ENCODE data around the gene GRIN2B. TPM values are rescaled to one million over a fixed set of nuclear protein-coding genes. Genes with fewer than 3 reads are reported as not detected.

Gene GRIN2B
- total and polyA plus RNA-seq, 9 donors = 0.01 to 0.97 (median 0.16) TPM

- Histone ChIP-seq H3K27me3 (ENCODE audit: control insufficient read depth, insufficient read depth, low read length) (peaks cover 55% of the 10 kb centered on the region), H3K27ac (ENCODE audit: low read length) (no peak overlapping the region), H3K4me3 (ENCODE audit: low read length) (peak overlapping the region; percentile 20), H3K36me3 (ENCODE audit: control insufficient read depth, insufficient read depth, low read length) (no peaks in the 10 kb centered on the region), H3K4me1 (ENCODE audit: control insufficient read depth, insufficient read depth, low read length) (peaks cover 9% of the 10 kb centered on the region), H3K9me3 (replicated peaks; ENCODE audit: control insufficient read depth, low read depth, low read length) (no peaks in the 10 kb centered on the region)
- under 1% methylated on average over 34 of the region's 53 CpGs for WGBS (ENCODE audit: insufficient coverage)
- DNase-seq = peak; percentile 22
These were observed 685 bp downstream of the GRIN2B start for GRCh38 chr12:13980538-13981295.

DNA sequence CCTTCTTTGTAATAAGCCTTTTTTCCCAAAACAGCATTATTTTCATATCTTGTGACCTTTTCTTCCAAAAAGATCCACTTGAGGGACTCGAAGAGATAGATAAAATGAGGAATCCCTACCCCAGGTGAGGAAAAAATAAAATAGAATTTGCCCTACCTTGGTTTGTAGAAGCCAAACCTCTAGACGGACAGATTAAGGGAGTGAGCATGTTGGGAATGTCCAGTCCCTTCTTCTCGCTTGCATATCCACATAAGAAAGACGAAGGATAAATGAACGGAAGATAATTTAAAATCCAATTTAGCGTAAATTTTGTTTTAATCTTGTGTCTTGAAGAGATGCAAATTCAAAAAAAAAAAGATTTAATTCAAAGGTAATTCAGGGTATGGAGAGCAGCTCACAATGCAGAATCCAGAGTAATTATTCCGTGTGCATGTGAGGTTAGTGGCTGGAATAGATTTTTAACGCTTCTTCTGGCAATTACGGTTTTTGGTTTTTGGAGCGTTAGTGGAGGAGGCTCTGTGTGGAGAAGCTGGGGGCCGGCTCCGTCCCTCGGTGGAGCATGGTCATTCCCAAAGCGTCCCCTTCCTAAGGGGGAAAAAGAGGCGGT lies 1.5 kb downstream of the GRIN2B start:
- Histone ChIP-seq H3K4me3 (ENCODE audit: low read length) (peak overlapping the region; percentile 20), H3K27me3 (ENCODE audit: control insufficient read depth, insufficient read depth, low read length) (peaks cover 55% of the 10 kb centered on the region), H3K27ac (ENCODE audit: low read length) (no peak overlapping the region), H3K9me3 (replicated peaks; ENCODE audit: control insufficient read depth, low read depth, low read length) (no peaks in the 10 kb centered on the region), H3K36me3 (ENCODE audit: control insufficient read depth, insufficient read depth, low read length) (no peaks in the 10 kb centered on the region), H3K4me1 (ENCODE audit: control insufficient read depth, insufficient read depth, low read length) (peaks cover 9% of the 10 kb centered on the region)
- DNase-seq = no peak
- 22% methylated on average over 10 of the region's 15 CpGs for WGBS (ENCODE audit: insufficient coverage)

GRCh38 chr12:13978876-13979275 lies 2.5 kb downstream of the GRIN2B start:
- H3K9me3 ChIP-seq (replicated peaks; ENCODE audit: control insufficient read depth, low read depth, low read length) = no peaks in the 10 kb centered on the region
- H3K4me1 ChIP-seq (ENCODE audit: control insufficient read depth, insufficient read depth, low read length) = peaks cover 9% of the 10 kb centered on the region
- no peak for DNase-seq
- 70% methylated on average over 2 of the region's 4 CpGs for WGBS (ENCODE audit: insufficient coverage)
- H3K27ac ChIP-seq (ENCODE audit: low read length) = no peak overlapping the region
- H3K36me3 ChIP-seq (ENCODE audit: control insufficient read depth, insufficient read depth, low read length) = no peaks in the 10 kb centered on the region
- peaks cover 51% of the 10 kb centered on the region for H3K27me3 ChIP-seq (ENCODE audit: control insufficient read depth, insufficient read depth, low read length)
- H3K4me3 ChIP-seq (ENCODE audit: low read length) = no peak overlapping the region

GRCh38 chr12:13976880-13977279 lies 4.5 kb downstream of the GRIN2B start:
- peaks cover 9% of the 10 kb centered on the region for H3K4me1 ChIP-seq (ENCODE audit: control insufficient read depth, insufficient read depth, low read length)
- no peak overlapping the region for H3K4me3 ChIP-seq (ENCODE audit: low read length)
- no peak overlapping the region for H3K27ac ChIP-seq (ENCODE audit: low read length)
- no peaks in the 10 kb centered on the region for H3K36me3 ChIP-seq (ENCODE audit: control insufficient read depth, insufficient read depth, low read length)
- no peaks in the 10 kb centered on the region for H3K9me3 ChIP-seq (replicated peaks; ENCODE audit: control insufficient read depth, low read depth, low read length)
- peaks cover 37% of the 10 kb centered on the region for H3K27me3 ChIP-seq (ENCODE audit: control insufficient read depth, insufficient read depth, low read length)
- WGBS (ENCODE audit: insufficient coverage) = 100% methylated on average over 1 of the region's 2 CpGs
- DNase-seq = no peak

- 78% methylated on average over 4 of the region's 7 CpGs for WGBS (ENCODE audit: insufficient coverage)
- peaks cover 6% of the 10 kb centered on the region for H3K4me1 ChIP-seq (ENCODE audit: control insufficient read depth, insufficient read depth, low read length)
- peaks cover 30% of the 10 kb centered on the region for H3K27me3 ChIP-seq (ENCODE audit: control insufficient read depth, insufficient read depth, low read length)
- no peaks in the 10 kb centered on the region for H3K36me3 ChIP-seq (ENCODE audit: control insufficient read depth, insufficient read depth, low read length)
- no peak overlapping the region for H3K27ac ChIP-seq (ENCODE audit: low read length)
- no peaks in the 10 kb centered on the region for H3K9me3 ChIP-seq (replicated peaks; ENCODE audit: control insufficient read depth, low read depth, low read length)
- DNase-seq = no peak
- no peak overlapping the region for H3K4me3 ChIP-seq (ENCODE audit: low read length)
These were observed 5.3 kb downstream of the GRIN2B start for GRCh38 chr12:13976028-13976584.

DNA sequence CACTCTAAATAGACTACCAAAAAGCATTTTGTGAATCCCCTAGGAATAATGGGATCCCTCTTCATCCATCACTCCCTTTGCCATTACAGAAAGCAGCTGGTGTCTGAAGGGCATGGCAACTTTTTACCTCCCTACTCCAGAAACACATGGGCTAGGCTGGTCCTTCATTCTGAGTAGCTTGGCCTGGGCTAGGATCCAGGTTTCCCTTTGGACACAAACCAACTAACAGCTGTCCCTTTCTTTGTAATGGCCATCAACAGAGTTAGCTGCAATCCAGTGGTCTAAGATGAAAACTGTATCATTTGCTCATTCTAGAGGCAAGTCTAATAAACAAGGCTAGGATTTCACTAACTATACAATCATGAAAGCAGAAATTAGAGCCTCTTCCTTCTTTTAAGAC lies 7.4 kb downstream of the GRIN2B start:
- H3K27ac ChIP-seq (ENCODE audit: low read length) = no peak overlapping the region
- peaks cover 12% of the 10 kb centered on the region for H3K27me3 ChIP-seq (ENCODE audit: control insufficient read depth, insufficient read depth, low read length)
- no peaks in the 10 kb centered on the region for H3K36me3 ChIP-seq (ENCODE audit: control insufficient read depth, insufficient read depth, low read length)
- DNase-seq = peak; percentile 82
- H3K9me3 ChIP-seq (replicated peaks; ENCODE audit: control insufficient read depth, low read depth, low read length) = no peaks in the 10 kb centered on the region
- no peaks in the 10 kb centered on the region for H3K4me1 ChIP-seq (ENCODE audit: control insufficient read depth, insufficient read depth, low read length)
- H3K4me3 ChIP-seq (ENCODE audit: low read length) = no peak overlapping the region

GRCh38 chr12:13970803-13971202 lies 10.6 kb downstream of the GRIN2B start:
- no peaks in the 10 kb centered on the region for H3K36me3 ChIP-seq (ENCODE audit: control insufficient read depth, insufficient read depth, low read length)

DNA sequence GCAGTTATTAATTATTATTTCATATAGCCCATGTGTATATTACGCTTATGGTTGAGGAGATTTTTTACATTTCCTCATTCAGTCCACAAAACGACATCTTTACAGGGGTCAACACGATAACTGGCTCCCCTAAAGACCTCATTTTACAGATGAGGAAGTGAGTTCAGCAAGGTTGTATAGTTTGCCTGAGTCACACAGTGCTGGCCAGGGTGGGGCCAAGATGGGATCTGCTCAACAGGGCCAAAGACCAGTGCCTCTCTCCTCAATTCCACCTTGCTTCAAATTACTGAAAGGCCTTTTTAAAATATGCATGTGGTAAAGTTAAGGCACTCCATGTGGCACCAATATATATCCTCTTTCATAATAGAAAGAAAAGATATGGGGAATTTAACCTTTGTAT lies 13.1 kb downstream of the GRIN2B start:
- no peak overlapping the region for H3K4me3 ChIP-seq (ENCODE audit: low read length)
- no peak overlapping the region for H3K27ac ChIP-seq (ENCODE audit: low read length)
- no peaks in the 10 kb centered on the region for H3K9me3 ChIP-seq (replicated peaks; ENCODE audit: control insufficient read depth, low read depth, low read length)
- no peaks in the 10 kb centered on the region for H3K36me3 ChIP-seq (ENCODE audit: control insufficient read depth, insufficient read depth, low read length)
- DNase-seq = no peak
- no CpG with 5 or more reads among the region's 3 CpGs for WGBS (ENCODE audit: insufficient coverage)
- H3K27me3 ChIP-seq (ENCODE audit: control insufficient read depth, insufficient read depth, low read length) = no peaks in the 10 kb centered on the region
- H3K4me1 ChIP-seq (ENCODE audit: control insufficient read depth, insufficient read depth, low read length) = no peaks in the 10 kb centered on the region

More at GRCh38 chr12:13970803-13971202, 10.6 kb downstream of the GRIN2B start:
- H3K27me3 ChIP-seq (ENCODE audit: control insufficient read depth, insufficient read depth, low read length) = no peaks in the 10 kb centered on the region
- no peak overlapping the region for H3K27ac ChIP-seq (ENCODE audit: low read length)
- no peaks in the 10 kb centered on the region for H3K4me1 ChIP-seq (ENCODE audit: control insufficient read depth, insufficient read depth, low read length)
- no peak overlapping the region for H3K4me3 ChIP-seq (ENCODE audit: low read length)
- H3K9me3 ChIP-seq (replicated peaks; ENCODE audit: control insufficient read depth, low read depth, low read length) = no peaks in the 10 kb centered on the region
- 38% methylated on average over 2 of the region's 4 CpGs for WGBS (ENCODE audit: insufficient coverage)
- no peak for DNase-seq

DNA sequence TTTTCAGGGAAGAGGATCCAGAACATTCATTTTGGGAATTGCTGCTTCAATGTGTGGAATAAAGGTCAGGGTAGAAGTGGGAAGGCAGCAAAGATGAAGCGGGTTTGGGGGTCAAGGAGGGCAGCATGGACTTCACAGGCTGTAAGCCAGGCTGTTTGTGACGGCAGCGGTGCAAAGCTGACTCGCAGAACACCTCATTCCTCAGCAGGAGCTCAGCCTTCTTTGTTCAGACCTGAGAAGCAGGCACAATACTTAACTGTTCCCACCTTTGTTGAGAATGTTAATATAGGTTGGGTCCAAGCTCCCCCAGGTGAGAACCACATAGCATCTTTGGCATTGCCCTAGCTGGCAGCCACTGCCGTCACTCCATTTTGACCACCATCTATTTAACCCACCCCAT lies 16.7 kb downstream of the GRIN2B start:
- Histone ChIP-seq H3K27ac (ENCODE audit: low read length) (no peak overlapping the region), H3K9me3 (replicated peaks; ENCODE audit: control insufficient read depth, low read depth, low read length) (no peaks in the 10 kb centered on the region), H3K36me3 (ENCODE audit: control insufficient read depth, insufficient read depth, low read length) (no peaks in the 10 kb centered on the region), H3K4me3 (ENCODE audit: low read length) (no peak overlapping the region), H3K27me3 (ENCODE audit: control insufficient read depth, insufficient read depth, low read length) (no peaks in the 10 kb centered on the region), H3K4me1 (ENCODE audit: control insufficient read depth, insufficient read depth, low read length) (peaks cover 5% of the 10 kb centered on the region)
- DNase-seq = no peak
- WGBS (ENCODE audit: insufficient coverage) = 60% methylated on average over 3 of the region's 5 CpGs

DNA sequence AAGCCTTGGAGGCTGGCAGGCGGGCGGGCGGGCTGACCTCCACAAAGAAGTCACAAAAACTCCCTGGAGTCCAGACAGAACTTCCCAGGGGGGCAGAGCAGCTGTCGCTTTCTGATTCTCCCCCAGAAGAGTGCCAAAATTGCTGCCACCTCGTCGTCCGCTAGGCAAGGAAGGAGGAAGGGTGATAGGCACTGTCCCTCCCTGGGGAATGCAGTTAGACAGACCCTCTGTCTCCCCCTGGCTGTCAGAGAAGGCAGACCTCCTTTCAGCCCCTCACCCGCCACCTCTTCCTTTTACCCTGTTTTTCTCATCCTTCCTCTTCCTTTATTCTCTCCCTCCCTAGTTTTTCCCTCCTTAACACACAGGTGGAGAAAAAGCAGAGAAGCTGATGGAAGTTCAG lies 18.7 kb downstream of the GRIN2B start:
- Histone ChIP-seq H3K4me1 (ENCODE audit: control insufficient read depth, insufficient read depth, low read length) (peaks cover 5% of the 10 kb centered on the region), H3K9me3 (replicated peaks; ENCODE audit: control insufficient read depth, low read depth, low read length) (no peaks in the 10 kb centered on the region), H3K27me3 (ENCODE audit: control insufficient read depth, insufficient read depth, low read length) (no peaks in the 10 kb centered on the region), H3K27ac (ENCODE audit: low read length) (no peak overlapping the region), H3K4me3 (ENCODE audit: low read length) (no peak overlapping the region), H3K36me3 (ENCODE audit: control insufficient read depth, insufficient read depth, low read length) (no peaks in the 10 kb centered on the region)
- DNase-seq = no peak
- WGBS (ENCODE audit: insufficient coverage) = 79% methylated on average over 8 of the region's 8 CpGs

Measured in muscle of leg (tissue), 11 donors.